ENCODE measurements around the gene CHRNE. TPM values are rescaled to one million over a fixed set of nuclear protein-coding genes. Genes with fewer than 3 reads are reported as not detected.

CHRNE gene
- total RNA-seq, 1 experiment from 2014 or later, result 0.31 TPM

- no peak overlapping the region for H3K4ac ChIP-seq (ENCODE audit: low read depth, low read length)
- H3K9me3 ChIP-seq (ENCODE audit: control insufficient read depth, low read depth, low read length), result no peaks in the 10 kb centered on the region
- H3K27ac ChIP-seq (ENCODE audit: insufficient read length, low read depth, low read length), result no peak overlapping the region
- no peak overlapping the region for H2BK5ac ChIP-seq (ENCODE audit: insufficient read length, low read length)
- H3K36me3 Mint-ChIP-seq (ENCODE audit: insufficient read depth in 1 of 3, low read depth in 3 of 3), result peaks cover 19 to 53% (median 25%) of the 10 kb centered on the region in 3 experiments
- H3T11ph ChIP-seq (ENCODE audit: low read length), result no peak overlapping the region
- no peak overlapping the region for H2AK5ac ChIP-seq (ENCODE audit: insufficient read length, low read length)
- no peak overlapping the region for H2AFZ ChIP-seq (ENCODE audit: low read length)
- H4K5ac ChIP-seq (ENCODE audit: insufficient read length, low read depth, low read length), result no peak overlapping the region
- H3K4me3 Mint-ChIP-seq, result no peak overlapping the region
- H3K27me3 Mint-ChIP-seq (ENCODE audit: low read depth), result no peaks in the 10 kb centered on the region; the same call in 1 of the 2 replicates
- no peak overlapping the region for H2BK120ac ChIP-seq (ENCODE audit: low read depth, low read length, poor library complexity, severe bottlenecking)
- TF ChIP-seq CTCF (conservative IDR thresholded peaks at IDR 0.05), result peak; percentile 50
- H4K20me1 ChIP-seq (ENCODE audit: control insufficient read depth, insufficient read depth, insufficient read length), result peaks cover 7% of the 10 kb centered on the region
- H3K23me2 ChIP-seq (ENCODE audit: insufficient read length, low read depth, low read length, poor library complexity, severe bottlenecking), result peaks cover 8% of the 10 kb centered on the region
- no peak overlapping the region for H4K8ac ChIP-seq (replicated peaks; ENCODE audit: insufficient read length, low read depth, low read length)
- no peak overlapping the region for H2BK20ac ChIP-seq (ENCODE audit: low read depth, low read length, poor library complexity, severe bottlenecking)
- H3K18ac ChIP-seq (ENCODE audit: insufficient read length, low read depth, low read length), result no peak overlapping the region
- peak overlapping the region in 2 of 3 experiments; percentile 14 to 78; a peak in 3 of 7 replicates for H3K27ac Mint-ChIP-seq
- H3K79me1 ChIP-seq (ENCODE audit: insufficient read depth, low read depth, low read length, poor library complexity, severe bottlenecking), result peaks cover 5% of the 10 kb centered on the region
- WGBS (ENCODE audit: extremely low coverage, insufficient read length, low lambda C conversion rate), result no CpG with 5 or more reads among the region's 14 CpGs
- no peak overlapping the region for H4K91ac ChIP-seq (ENCODE audit: insufficient read length, low read depth, low read length)
- H3K23ac ChIP-seq (ENCODE audit: insufficient read length, low read depth, low read length), result no peak overlapping the region
- no peaks in the 10 kb centered on the region; a peak in 1 of 5 replicates for H3K9me3 Mint-ChIP-seq
- no peak overlapping the region for H2BK15ac ChIP-seq (ENCODE audit: low read depth, low read length)
- H3K4me1 ChIP-seq (ENCODE audit: insufficient read depth, low read length), result no peaks in the 10 kb centered on the region
- peak; percentile 81 for DNase-seq
- H3K4me2 ChIP-seq (ENCODE audit: insufficient read depth, insufficient read length, low read length), result no peak overlapping the region
- no peaks in the 10 kb centered on the region for H3K27me3 ChIP-seq (ENCODE audit: insufficient read depth, low read length)
- peaks cover 28 to 29% of the 10 kb centered on the region in 2 experiments for H3K4me1 Mint-ChIP-seq
- peaks cover 4% of the 10 kb centered on the region; the same call in 1 of the 2 replicates for H3K79me2 ChIP-seq (ENCODE audit: insufficient read depth, low read length)
- no peak overlapping the region for H3K14ac ChIP-seq (ENCODE audit: insufficient read depth, low read length)
- H2BK12ac ChIP-seq (ENCODE audit: insufficient read length, low read depth, low read length), result no peak overlapping the region
- no peak overlapping the region for H3K56ac ChIP-seq (ENCODE audit: insufficient read length, low read depth, low read length)
- H3K9ac ChIP-seq (ENCODE audit: extremely low read depth, insufficient read length, low read length), result no peak overlapping the region
Observed at GRCh38 chr17:4934173-4934979, 31.5 kb upstream of the CHRNE start.

Measured in H9 (cell line).